GM21447 (cell line): Measurements from ENCODE around the gene GPATCH1.

Experiments
- ATAC-seq: cut with Tn5 transposase; IDR thresholded peaks from one replicate; pipeline ENCODE4 v1.9.1; 2021; ENCODE audit not compliant: unreplicated experiment

GPATCH1 gene

DNA sequence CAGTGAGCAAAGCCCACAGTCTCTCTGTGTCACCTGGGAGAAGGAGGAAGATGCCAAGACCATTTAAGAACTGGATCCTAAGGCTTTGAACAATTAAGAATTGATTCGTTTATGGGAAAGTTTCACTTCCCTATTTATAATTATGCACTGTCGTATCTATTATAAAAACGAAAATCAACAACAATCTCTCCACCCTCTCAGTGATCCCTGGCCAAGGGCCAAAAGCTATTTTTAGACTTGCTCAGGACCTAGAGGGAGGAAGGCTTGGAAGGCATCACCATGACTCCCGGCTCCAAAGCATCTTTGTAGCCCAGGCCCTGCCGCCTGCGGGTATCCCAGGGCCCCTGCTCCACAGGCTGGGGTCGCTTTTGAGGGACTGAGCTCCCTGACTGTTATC, 17.6 kb upstream of the GPATCH1 start:
- ATAC-seq = no peak

GRCh38 chr19:33063753-33064457, 17.1 kb upstream of the GPATCH1 start:
- peak; percentile 16 for ATAC-seq

DNA sequence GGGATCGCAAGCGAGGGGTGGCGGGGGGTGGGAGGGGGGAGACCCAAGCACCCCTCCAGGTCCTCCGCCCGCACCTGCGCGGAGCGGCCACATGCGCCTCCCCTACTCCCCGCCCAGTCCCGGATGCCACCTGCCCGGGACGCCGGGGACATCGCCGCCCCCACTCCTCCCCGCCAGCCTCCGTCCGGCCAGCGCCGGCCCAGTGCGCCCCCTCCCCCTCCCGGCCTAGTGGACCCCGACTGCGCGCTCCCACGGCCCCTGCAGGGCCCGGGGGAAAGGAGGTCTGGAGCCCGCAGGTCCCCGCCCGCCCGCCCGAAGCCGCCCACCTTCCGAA, 16.6 kb upstream of the GPATCH1 start:
- peak; percentile 57 for ATAC-seq

- peak; percentile 77 for ATAC-seq
Observed at GRCh38 chr19:33064792-33065550, 16.0 kb upstream of the GPATCH1 start, which contains the start of gene RHPN2. Gene RHPN2 (minus strand): TSS chr19:33064888. CDS start chr19:33064852, 36 bp downstream.

DNA sequence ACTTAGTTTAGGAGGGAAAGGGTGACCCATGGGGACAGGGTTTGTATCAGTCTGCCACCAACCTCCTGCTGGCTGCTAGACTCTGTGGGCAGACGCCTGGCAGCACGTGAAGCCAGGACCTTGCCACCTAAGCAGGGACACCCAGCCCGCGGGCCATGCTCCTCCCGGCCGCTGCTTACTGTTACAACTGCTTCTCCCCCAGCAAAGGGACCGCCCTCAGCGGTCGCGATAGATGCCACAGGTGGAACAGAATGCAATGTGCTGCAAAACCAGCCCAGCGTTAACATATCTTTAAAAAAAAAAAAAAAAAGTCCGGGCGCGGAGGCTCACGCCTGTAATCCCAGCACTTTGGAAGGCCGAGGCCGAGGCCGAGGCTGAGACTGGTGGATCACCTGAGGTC, 14.4 kb upstream of the GPATCH1 start:
- no peak for ATAC-seq

DNA sequence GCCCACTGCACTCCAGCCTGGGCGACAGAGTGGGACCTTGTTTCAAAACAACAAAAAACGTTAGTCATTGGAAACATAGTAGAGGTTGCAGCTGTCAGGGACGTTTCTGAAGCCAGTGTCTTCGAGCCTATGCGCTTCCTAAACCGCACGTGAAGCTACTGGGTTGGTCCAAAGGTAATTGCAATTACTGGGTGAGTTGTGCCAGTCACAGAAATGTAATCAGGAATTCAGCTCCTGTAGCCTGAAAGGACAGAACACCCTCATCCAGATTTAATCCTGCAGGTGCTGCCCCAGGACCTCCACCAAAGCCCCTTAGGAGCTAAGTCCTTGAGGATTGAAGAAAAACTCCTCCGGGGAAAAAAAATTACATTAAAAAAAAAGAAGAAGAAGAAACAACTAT, 13.9 kb upstream of the GPATCH1 start:
- ATAC-seq = no peak

- ATAC-seq = no peak
Observed at GRCh38 chr19:33071887-33072286, 9.1 kb upstream of the GPATCH1 start.

DNA sequence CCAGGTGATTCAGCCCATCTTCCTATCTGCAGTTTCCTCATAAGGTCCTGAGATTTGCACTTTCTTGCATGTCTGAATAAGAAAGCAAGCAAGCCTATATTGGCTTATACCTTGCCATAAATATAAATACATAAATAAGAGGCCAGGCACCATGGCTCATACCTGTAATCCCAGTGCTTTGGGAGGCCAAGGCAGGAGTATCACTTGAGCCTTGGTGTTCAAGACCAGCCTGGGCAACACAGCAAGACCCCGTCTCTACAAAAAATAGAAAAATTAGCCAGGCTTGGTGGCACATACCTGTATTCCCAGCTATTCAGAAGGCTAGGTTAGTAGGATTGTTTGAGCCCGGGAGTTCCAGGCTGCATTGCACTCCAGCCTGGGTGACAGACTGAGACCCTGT, 5.5 kb upstream of the GPATCH1 start:
- ATAC-seq = no peak

DNA sequence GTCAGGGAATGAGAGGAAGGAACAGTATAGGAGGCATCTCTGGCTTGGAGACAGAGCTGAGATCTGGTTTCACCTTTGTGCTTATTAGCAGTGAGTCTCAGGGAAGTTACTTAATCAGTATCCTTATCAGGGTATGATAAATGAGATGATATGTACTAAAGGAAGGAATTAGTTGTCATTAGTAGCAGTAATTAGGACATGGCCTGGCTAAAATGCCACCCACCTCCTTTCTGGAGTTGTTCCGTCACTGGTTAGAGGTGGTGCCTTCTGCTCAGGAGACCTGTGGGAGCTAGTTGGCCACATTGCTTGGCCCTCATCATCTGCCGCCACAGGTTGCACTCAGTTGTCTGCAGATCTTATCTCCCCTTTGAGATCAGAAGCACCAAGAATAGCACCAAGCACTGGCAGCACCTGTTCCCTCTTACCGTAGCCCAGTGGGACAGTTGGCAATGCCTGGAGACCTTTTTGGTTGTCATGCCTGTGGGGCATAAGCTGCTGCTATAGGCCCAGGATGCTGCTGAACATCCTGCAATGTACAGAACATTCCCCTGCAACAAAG, 4.7 kb downstream of the GPATCH1 start:
- no peak for ATAC-seq

DNA sequence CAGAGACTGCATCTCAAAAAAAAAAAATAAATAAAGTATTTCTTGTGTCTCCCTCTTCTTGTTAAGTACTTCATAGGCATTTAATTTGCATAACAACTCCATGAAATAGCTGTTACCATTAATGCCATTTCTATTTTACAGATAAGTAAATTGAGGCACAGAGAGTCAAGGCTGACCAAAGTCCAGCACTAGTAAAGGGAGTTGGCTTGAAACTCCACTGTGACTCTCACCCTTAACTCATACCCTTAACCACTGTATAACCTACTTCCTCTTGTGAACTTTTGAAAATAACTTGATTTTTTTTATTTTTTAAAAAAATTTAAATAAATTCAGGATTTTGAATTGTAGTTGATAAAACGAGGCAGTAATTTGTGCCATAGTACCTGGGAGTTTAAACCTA, 6.0 kb downstream of the GPATCH1 start:
- ATAC-seq = no peak

GRCh38 chr19:33089010-33089409, 8.0 kb downstream of the GPATCH1 start:
- ATAC-seq = no peak

DNA sequence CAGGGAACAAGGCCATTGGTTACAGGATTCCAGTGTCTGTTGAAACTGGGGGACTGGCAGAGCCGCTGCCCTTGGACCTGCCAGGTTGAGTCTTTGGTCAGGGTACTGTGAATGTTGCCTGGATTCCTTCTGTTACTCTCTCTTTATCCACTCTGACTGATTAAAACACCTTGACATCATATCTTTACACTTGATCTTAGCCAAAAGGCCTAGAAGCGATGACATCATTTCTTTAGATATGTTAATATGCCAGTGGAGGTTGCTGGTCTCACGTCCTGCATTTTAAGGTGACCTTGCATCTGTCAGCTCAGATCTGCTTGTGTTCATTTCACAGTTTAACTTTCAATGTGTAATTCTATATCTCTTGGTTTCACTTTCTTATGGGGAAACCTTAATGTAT, 9.2 kb downstream of the GPATCH1 start:
- no peak for ATAC-seq

GRCh38 chr19:33093420-33094210, 12.6 kb downstream of the GPATCH1 start:
- no peak for ATAC-seq

- ATAC-seq = no peak
Observed at GRCh38 chr19:33094436-33095067, 13.6 kb downstream of the GPATCH1 start.

- ATAC-seq = no peak
Observed at GRCh38 chr19:33096005-33096404, 15.0 kb downstream of the GPATCH1 start.

DNA sequence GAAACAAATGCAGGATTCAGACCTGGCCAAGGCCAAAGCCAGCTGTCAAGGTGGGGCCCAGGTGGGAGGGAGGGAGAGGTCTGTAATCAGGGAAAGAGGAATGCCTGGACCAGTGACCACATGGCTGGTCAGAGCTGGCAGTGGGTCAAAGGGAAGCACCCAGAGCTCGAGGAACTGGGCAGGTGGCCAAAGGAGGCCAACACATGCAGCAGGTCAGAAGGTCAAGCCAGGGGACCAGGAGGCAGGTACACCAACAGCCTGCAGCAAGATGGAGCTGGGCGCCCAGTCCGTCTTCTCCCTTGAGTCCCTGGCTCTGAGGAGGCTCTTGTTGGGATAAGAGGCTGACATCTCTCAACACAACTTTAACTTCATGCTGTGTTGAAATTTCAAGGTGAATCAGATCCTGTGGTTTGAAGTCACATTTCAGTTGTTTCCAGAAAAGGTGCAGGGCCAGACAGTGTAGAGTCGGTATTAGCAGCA, 17.1 kb downstream of the GPATCH1 start:
- no peak for ATAC-seq

GRCh38 chr19:33100894-33101644, 20.1 kb downstream of the GPATCH1 start:
- ATAC-seq = no peak

DNA sequence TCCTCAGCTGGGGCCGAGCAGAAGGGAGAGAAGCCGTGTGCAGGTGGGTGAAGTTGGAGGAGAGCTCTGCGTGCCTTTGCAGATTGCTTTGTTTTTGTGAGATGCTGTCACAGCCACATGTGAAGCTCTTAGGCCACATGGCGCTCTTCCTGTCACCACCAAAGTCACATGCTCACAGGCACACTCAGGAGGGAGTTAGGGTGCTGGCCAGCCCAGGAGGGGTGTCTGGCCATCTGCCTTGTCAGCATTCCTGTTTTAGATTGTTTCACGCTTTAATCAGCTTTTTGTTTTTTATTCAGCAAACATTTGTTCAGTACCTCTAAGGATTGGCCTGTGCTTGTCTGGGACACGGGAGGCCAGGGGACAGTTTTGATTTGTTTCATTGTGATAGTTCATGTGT, 21.9 kb downstream of the GPATCH1 start:
- ATAC-seq = no peak

- no peak for ATAC-seq
Observed at GRCh38 chr19:33108161-33108560, 27.2 kb downstream of the GPATCH1 start.
